Adipocyte (in vitro differentiated cells): ENCODE data around the gene EVL.

Source experiments
- DNase-seq: peaks from one replicate; pipeline ENCODE4 v3.0.0-alpha.2; 2015; ENCODE audit warnings: low read depth
- H3K27me3 ChIP-seq: replicated peaks from 2 replicates; pipeline ENCODE4 v1.7.0; 2013; ENCODE audit warnings: mild to moderate bottlenecking, low read length, moderate library complexity; ENCODE audit not compliant: control insufficient read depth, insufficient read depth
- H3K36me3 ChIP-seq: 2 replicates; pipeline ENCODE4 v1.7.0; 2013; ENCODE audit warnings: low read length, mild to moderate bottlenecking, moderate library complexity; ENCODE audit not compliant: control insufficient read depth, insufficient read depth, severe bottlenecking
- H3K4me1 ChIP-seq: 2 replicates; pipeline ENCODE4 v1.7.0; 2013; ENCODE audit warnings: mild to moderate bottlenecking, low read length, moderate library complexity; ENCODE audit not compliant: control insufficient read depth, insufficient read depth
- H3K4me3 ChIP-seq: 2 replicates; pipeline ENCODE4 v1.7.0; 2013; ENCODE audit warnings: mild to moderate bottlenecking, low read length, moderate library complexity
- H3K9ac ChIP-seq: 2 replicates; pipeline ENCODE4 v1.7.0; 2013; ENCODE audit warnings: mild to moderate bottlenecking, low read length, moderate library complexity
- H3K9me3 ChIP-seq: 2 replicates; pipeline ENCODE4 v1.7.0; 2013; ENCODE audit warnings: mild to moderate bottlenecking, low read length, moderate library complexity; ENCODE audit not compliant: control insufficient read depth

Gene EVL

DNA sequence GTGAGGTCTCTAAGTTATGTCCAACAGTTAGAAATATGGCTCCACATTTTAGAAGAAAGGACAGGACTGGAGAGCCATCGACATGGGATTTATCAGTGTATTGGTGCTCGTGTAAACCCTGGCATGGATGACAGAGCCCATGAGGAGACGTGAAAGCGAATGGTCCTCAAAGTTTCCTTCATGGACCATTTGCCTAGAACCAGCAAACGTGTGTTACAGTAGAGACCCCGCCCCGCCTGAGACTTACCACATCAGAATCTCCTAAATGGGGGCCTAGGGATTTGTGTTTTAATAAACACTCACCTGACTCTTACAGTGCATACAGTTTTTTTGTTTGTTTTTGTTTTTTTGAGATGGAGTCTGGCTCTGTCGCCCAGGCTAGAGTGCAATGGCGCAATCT, 12.2 kb downstream of the EVL start:
- no peak for DNase-seq
- no peak overlapping the region for H3K9ac ChIP-seq
- no peaks in the 10 kb centered on the region for H3K27me3 ChIP-seq
- H3K36me3 ChIP-seq: no peaks in the 10 kb centered on the region
- H3K4me1 ChIP-seq: peaks cover 27% of the 10 kb centered on the region
- no peaks in the 10 kb centered on the region for H3K9me3 ChIP-seq
- H3K4me3 ChIP-seq: no peak overlapping the region

DNA sequence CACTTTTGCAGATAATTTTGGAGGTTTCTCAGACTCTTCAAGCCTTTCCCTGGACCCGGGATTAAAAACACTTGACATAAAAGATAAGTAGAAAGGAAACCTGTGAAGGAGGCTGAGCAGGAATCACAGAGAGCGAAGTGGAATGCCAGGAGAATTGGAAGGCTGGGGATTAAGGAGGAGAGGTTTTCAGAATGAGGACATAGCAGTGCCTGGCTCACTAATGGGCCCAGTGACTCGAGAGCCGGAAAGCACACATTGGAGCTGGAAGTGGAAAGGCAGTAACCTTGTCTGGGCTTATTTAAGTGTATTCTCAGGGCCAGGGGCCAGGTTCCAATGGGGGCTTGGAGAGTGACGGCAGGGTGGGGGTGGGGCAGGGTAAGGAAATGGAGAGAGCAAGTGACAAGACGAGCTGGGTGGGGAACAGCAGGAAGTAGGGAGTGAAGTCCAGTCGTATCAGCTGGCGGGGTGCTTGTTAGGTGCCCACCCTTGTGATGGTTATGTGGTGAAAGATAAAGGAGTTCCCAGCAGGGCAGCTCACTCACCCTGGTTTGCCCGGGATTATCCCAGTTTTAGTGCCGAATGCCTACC, 13.1 kb downstream of the EVL start:
- Histone ChIP-seq H3K27me3 (no peaks in the 10 kb centered on the region), H3K9ac (no peak overlapping the region), H3K36me3 (no peaks in the 10 kb centered on the region), H3K9me3 (no peaks in the 10 kb centered on the region), H3K4me1 (peaks cover 27% of the 10 kb centered on the region), H3K4me3 (no peak overlapping the region)
- no peak for DNase-seq

- peak; percentile 52 for DNase-seq
- Histone ChIP-seq H3K4me1 (peaks cover 27% of the 10 kb centered on the region), H3K9me3 (no peaks in the 10 kb centered on the region), H3K27me3 (no peaks in the 10 kb centered on the region), H3K36me3 (no peaks in the 10 kb centered on the region), H3K4me3 (no peak overlapping the region), H3K9ac (no peak overlapping the region)
These were observed 13.9 kb downstream of the EVL start for GRCh38 chr14:100078997-100079725.

DNA sequence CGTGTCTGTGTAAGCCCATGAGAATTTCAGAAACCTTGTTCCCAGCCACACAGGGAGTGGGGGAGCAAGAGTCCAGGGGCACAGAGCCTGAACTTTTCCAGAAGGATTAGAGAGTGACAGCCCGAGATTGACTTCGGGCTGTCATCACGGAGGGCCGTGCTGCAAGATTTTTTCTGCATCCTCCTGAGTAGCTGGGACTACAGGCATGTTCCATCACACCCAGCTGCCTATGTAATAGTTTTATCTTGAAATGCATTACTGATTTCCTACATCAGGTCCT, 14.4 kb downstream of the EVL start:
- no peaks in the 10 kb centered on the region for H3K27me3 ChIP-seq
- DNase-seq: no peak
- no peaks in the 10 kb centered on the region for H3K36me3 ChIP-seq
- H3K4me3 ChIP-seq: no peak overlapping the region
- no peaks in the 10 kb centered on the region for H3K9me3 ChIP-seq
- H3K4me1 ChIP-seq: peaks cover 27% of the 10 kb centered on the region
- H3K9ac ChIP-seq: no peak overlapping the region

GRCh38 chr14:100080206-100080605, 15.0 kb downstream of the EVL start:
- H3K9me3 ChIP-seq: no peaks in the 10 kb centered on the region
- H3K4me1 ChIP-seq: peaks cover 27% of the 10 kb centered on the region
- no peak overlapping the region for H3K4me3 ChIP-seq
- DNase-seq: no peak
- H3K9ac ChIP-seq: no peak overlapping the region
- H3K27me3 ChIP-seq: no peaks in the 10 kb centered on the region
- no peaks in the 10 kb centered on the region for H3K36me3 ChIP-seq

- Histone ChIP-seq H3K9me3 (no peaks in the 10 kb centered on the region), H3K4me1 (peaks cover 15% of the 10 kb centered on the region), H3K9ac (no peak overlapping the region), H3K4me3 (no peak overlapping the region), H3K36me3 (peaks cover 8% of the 10 kb centered on the region), H3K27me3 (no peaks in the 10 kb centered on the region)
- no peak for DNase-seq
These were observed 16.9 kb downstream of the EVL start for GRCh38 chr14:100081997-100082625.

GRCh38 chr14:100082723-100083122, 17.5 kb downstream of the EVL start:
- Histone ChIP-seq H3K4me3 (no peak overlapping the region), H3K4me1 (peaks cover 14% of the 10 kb centered on the region), H3K27me3 (no peaks in the 10 kb centered on the region), H3K9me3 (no peaks in the 10 kb centered on the region), H3K36me3 (peaks cover 8% of the 10 kb centered on the region), H3K9ac (no peak overlapping the region)
- no peak for DNase-seq

DNA sequence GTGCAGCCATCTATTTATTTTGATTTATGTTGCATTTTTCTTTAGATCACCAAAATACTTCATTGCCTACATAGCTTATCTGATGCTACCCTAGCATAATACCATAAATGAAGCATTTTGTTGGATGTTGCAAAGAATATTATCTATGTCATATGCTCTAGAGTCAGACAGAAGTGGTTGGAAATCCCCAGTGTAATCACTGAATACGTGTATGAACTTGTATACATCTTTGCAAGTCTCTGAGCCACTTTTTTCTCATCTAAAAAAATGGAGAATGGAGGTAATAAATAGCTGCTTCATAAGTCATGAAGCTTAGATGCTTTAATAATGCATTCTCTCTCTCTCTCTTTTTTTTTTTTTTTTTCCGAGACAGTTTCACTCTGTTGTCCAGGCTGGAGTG, 18.5 kb downstream of the EVL start:
- no peaks in the 10 kb centered on the region for H3K9me3 ChIP-seq
- H3K4me3 ChIP-seq: no peak overlapping the region
- DNase-seq: no peak
- peaks cover 8% of the 10 kb centered on the region for H3K36me3 ChIP-seq
- no peak overlapping the region for H3K9ac ChIP-seq
- peaks cover 13% of the 10 kb centered on the region for H3K4me1 ChIP-seq
- H3K27me3 ChIP-seq: no peaks in the 10 kb centered on the region

- Histone ChIP-seq H3K4me3 (no peak overlapping the region), H3K9ac (no peak overlapping the region), H3K27me3 (no peaks in the 10 kb centered on the region), H3K4me1 (peaks cover 4% of the 10 kb centered on the region), H3K9me3 (no peaks in the 10 kb centered on the region), H3K36me3 (peaks cover 8% of the 10 kb centered on the region)
- DNase-seq: no peak
These were observed 19.4 kb downstream of the EVL start for GRCh38 chr14:100084591-100084990.

- H3K9me3 ChIP-seq: no peaks in the 10 kb centered on the region
- H3K4me3 ChIP-seq: no peak overlapping the region
- H3K4me1 ChIP-seq: no peaks in the 10 kb centered on the region
- DNase-seq: no peak
- H3K36me3 ChIP-seq: peaks cover 8% of the 10 kb centered on the region
- H3K9ac ChIP-seq: no peak overlapping the region
- H3K27me3 ChIP-seq: no peaks in the 10 kb centered on the region
These were observed 20.2 kb downstream of the EVL start for GRCh38 chr14:100085462-100085861.

GRCh38 chr14:100086361-100086760, 21.1 kb downstream of the EVL start:
- Histone ChIP-seq H3K36me3 (peaks cover 8% of the 10 kb centered on the region), H3K9me3 (no peaks in the 10 kb centered on the region), H3K9ac (no peak overlapping the region), H3K4me1 (no peaks in the 10 kb centered on the region), H3K4me3 (no peak overlapping the region), H3K27me3 (no peaks in the 10 kb centered on the region)
- no peak for DNase-seq
